HepG2 (cell line): Measurements from ENCODE around the gene FKBP5. TPM values are rescaled to one million over a fixed set of nuclear protein-coding genes. Genes with fewer than 3 reads are reported as not detected.

Experiments used
- ATAC-seq: fragments of 200-7000 bp; cut with Tn5 transposase; 3 replicates; pipeline ENCODE4 v1.9.1; 2020; ENCODE audit warnings: mild to moderate bottlenecking, moderate library complexity
- BruUV-seq: library from RNA; stranded (reverse); fragments of 400-500 nt; replicated peaks from 2 replicates; lab custom pipeline; 2021; lab: Mats Ljungman, UMichigan
- CTCF ChIA-PET: fragments of 300-600 bp; formaldehyde crosslinking; extraction: SDS; loops from one replicate; lab custom pipeline; 2021; ENCODE audit warnings: low total read pairs, inconsistent platforms, low intra/inter-chr PET ratio; lab: Yijun Ruan, JAX
- POLR2A ChIA-PET: fragments of 350-600 bp; sonication (Branson Sonifier 250); formaldehyde crosslinking; loops from one replicate; lab custom pipeline; 2020; ENCODE audit warnings: antibody characterized with exemption, inconsistent platforms; lab: Yijun Ruan, JAX
- DNase-seq: peaks from one replicate; pipeline ENCODE4 v3.0.0-alpha.2; 2015; ENCODE audit warnings: low spot score
- FAIRE-seq: peaks from 3 replicates; lab custom pipeline; 2011; peaks lifted over from hg19 to GRCh38; lab: Jason Lieb, UNC
- H2AFZ ChIP-seq: one replicate; pipeline ENCODE4 v1.6.1; 2011; ENCODE audit warnings: low read length, inconsistent platforms
- H3K27ac ChIP-seq: fragments of 300-600 bp; 3 replicates; pipeline ENCODE4 v1.8.0; 2011; ENCODE audit warnings: mixed run types, mild to moderate bottlenecking, mixed read lengths, low read length, inconsistent platforms; ENCODE audit not compliant: insufficient read depth; ENCODE audit errors: extremely low read length
- H3K27me3 ChIP-seq, 2 experiments: fragments of 200-600 bp in 1 of 2; 2 replicates in 1 of 2; 3 replicates in 1 of 2; pipeline versions ENCODE4 v1.6.0 to v1.8.0; 2011; ENCODE audit warnings: low read length in 2 of 2, mild to moderate bottlenecking in 2 of 2, moderate library complexity in 2 of 2, inconsistent platforms in 1 of 2; ENCODE audit not compliant: insufficient read depth in 2 of 2, control insufficient read depth in 1 of 2
- H3K36me3 ChIP-seq, 2 experiments: fragments of 200-600 bp in 1 of 2; replicated peaks in 1 of 2; 2 replicates in 1 of 2; 3 replicates in 1 of 2; pipeline versions ENCODE4 v1.5.1 to v1.8.0; 2011; ENCODE audit warnings: low read length in 2 of 2, inconsistent platforms in 1 of 2; ENCODE audit not compliant: insufficient read depth in 2 of 2, control insufficient read depth in 1 of 2
- H3K4me1 ChIP-seq: 2 replicates; pipeline ENCODE4 v1.5.1; 2012; ENCODE audit warnings: low read length, inconsistent platforms; ENCODE audit not compliant: insufficient read depth
- H3K4me2 ChIP-seq: 2 replicates; pipeline ENCODE4 v1.6.0; 2011; ENCODE audit warnings: low read depth, low read length, inconsistent platforms
- H3K4me3 ChIP-seq, 3 experiments: fragments of 200-600 bp in 1 of 3; sonication (generic), shearing (Covaris generic) in 1 of 3; replicated peaks in 1 of 3; 2 replicates each; pipeline ENCODE4 v1.5.1; 2011 to 2016; ENCODE audit warnings: low read length in 3 of 3, inconsistent platforms in 2 of 3, low read depth in 2 of 3, mild to moderate bottlenecking in 2 of 3, control low read depth in 1 of 3, mixed read lengths in 1 of 3; ENCODE audit not compliant: insufficient read depth in 1 of 3
- H3K79me2 ChIP-seq: one replicate; pipeline ENCODE4 v1.6.1; 2011; ENCODE audit warnings: low read length, inconsistent platforms; ENCODE audit not compliant: insufficient read depth
- H3K9ac ChIP-seq: 2 replicates; pipeline ENCODE4 v1.6.0; 2011; ENCODE audit warnings: mild to moderate bottlenecking, low read depth, low read length, inconsistent platforms; ENCODE audit not compliant: insufficient read depth
- H3K9me3 ChIP-seq: 2 replicates; pipeline ENCODE4 v1.5.1; 2012; ENCODE audit warnings: mild to moderate bottlenecking, low read length
- H4K20me1 ChIP-seq: 2 replicates; pipeline ENCODE4 v1.6.0; 2011; ENCODE audit warnings: inconsistent platforms, mild to moderate bottlenecking, low read length, moderate library complexity; ENCODE audit not compliant: insufficient read depth
- CEBPZ ChIP-seq: IDR thresholded peaks from 2 replicates; pipeline ENCODE4 v1.6.1; 2012; ENCODE audit warnings: low read length, improper control_type of control experiment
- HNRNPH1 ChIP-seq: fragments of 200-400 bp; formaldehyde crosslinking; optimal IDR thresholded peaks from 2 replicates; pipeline ENCODE3; 2017; ENCODE audit warnings: mild to moderate bottlenecking, low read depth, low read length
- MZF1 ChIP-seq: sonication (generic); formaldehyde crosslinking; IDR thresholded peaks from 2 replicates; pipeline ENCODE4 v1.8.1; 2023; ENCODE audit warnings: mild to moderate bottlenecking, missing genetic modification reagents, borderline replicate concordance
- NR2F1 ChIP-seq, 2 experiments: fragments of 450-650 bp in 1 of 2; formaldehyde crosslinking in 1 of 2; IDR thresholded peaks; 2 replicates each; pipeline versions ENCODE4 v1.5.0 to v1.6.1; 2016 to 2020; ENCODE audit warnings: mild to moderate bottlenecking in 1 of 2, missing compliant biosample characterization in 1 of 2, missing genetic modification reagents in 1 of 2, moderate library complexity in 1 of 2
- ZBTB44 ChIP-seq: sonication (generic); formaldehyde crosslinking; IDR thresholded peaks from 2 replicates; pipeline ENCODE4 v1.4.0; 2020; ENCODE audit warnings: missing genetic modification reagents
- ZNF282 ChIP-seq: fragments of 450-650 bp; IDR thresholded peaks from 2 replicates; pipeline ENCODE4 v1.6.1; 2018; ENCODE audit not compliant: partially characterized antibody
- ZUFSP ChIP-seq: sonication (generic); formaldehyde crosslinking; IDR thresholded peaks from 2 replicates; pipeline ENCODE4 v1.9.0; 2021; ENCODE audit warnings: missing genetic modification reagents, mild to moderate bottlenecking, borderline replicate concordance
- WGBS: methylation state at CpG from one replicate; pipeline ENCODE4 v1.1.6; 2017; ENCODE audit warnings: low lambda C conversion rate; 5-methylcytosine and 5-hydroxymethylcytosine counted together
- in situ Hi-C: cut with HindIII; loops from 2 replicates; pipeline ENCODE4 v1.10.0; 2017; ENCODE audit warnings: low pct_unique_long_range_greater_than_20kb; ENCODE audit not compliant: extremely low pct_ligation_motif_present
- intact Hi-C: fragments of 100-400 bp; cut with micrococcal nuclease; formaldehyde crosslinking; loops from one replicate; pipeline ENCODE4 v1.10.0; 2022; ENCODE audit not compliant: unreplicated experiment
- polyA plus RNA-seq, 8 experiments: library from polyadenylated mRNA; depleted of rRNA in 3 of 8; stranded (reverse) in 7 of 8; unstranded in 1 of 8; fragments of >200 nt; fragmentation: Illumina TruSeq in 4 of 8; extraction: Trizol in 4 of 8; gene quantifications; 2 replicates each; pipeline versions ENCODE4 v1.2.1 to v1.2.3, GENCODE V29; 2011 to 2016; ENCODE audit warnings: low read depth in 4 of 8, missing spikeins in 1 of 8, mixed read lengths in 1 of 8; ENCODE audit not compliant: insufficient read depth in 1 of 8
- total RNA-seq, 5 experiments: library from RNA; depleted of rRNA; stranded (reverse); fragments of >200 nt; fragmentation: Illumina TruSeq; extraction: Trizol; gene quantifications; 2 replicates each; pipeline ENCODE4 v1.2.3, GENCODE V29; 2016; ENCODE audit warnings: low read depth in 1 of 5

Gene FKBP5
- total and polyA plus RNA-seq, 2 of the 13 experiments (the other 11 are each of a cell fraction or from before 2014, with no cell fraction given) = 8.0 to 17.4 TPM

GRCh38 chr6:35718375-35718736 is 29.6 kb upstream of the FKBP5 start:
- Histone ChIP-seq H2AFZ (no peak overlapping the region), H3K79me2 (no peaks in the 10 kb centered on the region), H3K4me3 (no peak overlapping the region), H3K4me1 (peaks cover 42% of the 10 kb centered on the region), H4K20me1 (no peaks in the 10 kb centered on the region), H3K27me3 (no peaks in the 10 kb centered on the region), H3K36me3 (no peaks in the 10 kb centered on the region), H3K4me2 (no peak overlapping the region), H3K27ac (no peak overlapping the region), H3K9me3 (no peaks in the 10 kb centered on the region), H3K9ac (no peak overlapping the region)
- no peak for ATAC-seq
- ChIA-PET POLR2A (no interaction called here), CTCF (no interaction called here)
- no peak for TF ChIP-seq NR2F1 (CRISPR knock-in tag; IDR thresholded peaks at IDR 0.05)
- TF ChIP-seq MZF1 (CRISPR knock-in tag) = no peak
- no peak for TF ChIP-seq ZUFSP (CRISPR knock-in tag)
- TF ChIP-seq ZNF282 = no peak
- TF ChIP-seq CEBPZ = no peak
- no peak for TF ChIP-seq ZBTB44 (CRISPR knock-in tag)
- no peak for TF ChIP-seq HNRNPH1
- DNase-seq = no peak
- WGBS = 75% methylated on average over 4 of the region's 4 CpGs
- intact Hi-C loops (no loop called here), in situ Hi-C loops (no loop called here)
- BruUV-seq = no TSS peak
- no peak for FAIRE-seq
